ENCODE results near the gene USP19.

DNA sequence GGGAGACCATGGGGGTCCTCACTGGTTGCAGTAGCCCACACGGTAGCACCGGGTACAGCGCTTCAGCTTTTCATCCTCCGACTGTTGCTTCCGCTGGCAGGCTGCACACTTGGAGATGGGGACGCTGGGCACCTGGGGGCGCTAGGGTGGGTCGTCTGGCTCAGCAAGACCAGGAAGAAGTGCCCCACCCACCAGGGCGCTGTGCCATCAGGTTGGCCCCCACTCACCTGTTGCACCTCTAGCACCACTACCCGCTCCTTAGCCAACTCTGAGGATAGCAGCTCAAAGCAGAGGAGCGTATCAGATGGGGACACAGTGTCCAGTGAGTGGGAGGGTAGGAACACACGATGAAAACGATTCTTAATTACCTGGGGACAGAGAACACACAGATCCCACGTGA, 8.4 kb downstream of the USP19 start:
- TF ChIP-seq, protein P1, sequence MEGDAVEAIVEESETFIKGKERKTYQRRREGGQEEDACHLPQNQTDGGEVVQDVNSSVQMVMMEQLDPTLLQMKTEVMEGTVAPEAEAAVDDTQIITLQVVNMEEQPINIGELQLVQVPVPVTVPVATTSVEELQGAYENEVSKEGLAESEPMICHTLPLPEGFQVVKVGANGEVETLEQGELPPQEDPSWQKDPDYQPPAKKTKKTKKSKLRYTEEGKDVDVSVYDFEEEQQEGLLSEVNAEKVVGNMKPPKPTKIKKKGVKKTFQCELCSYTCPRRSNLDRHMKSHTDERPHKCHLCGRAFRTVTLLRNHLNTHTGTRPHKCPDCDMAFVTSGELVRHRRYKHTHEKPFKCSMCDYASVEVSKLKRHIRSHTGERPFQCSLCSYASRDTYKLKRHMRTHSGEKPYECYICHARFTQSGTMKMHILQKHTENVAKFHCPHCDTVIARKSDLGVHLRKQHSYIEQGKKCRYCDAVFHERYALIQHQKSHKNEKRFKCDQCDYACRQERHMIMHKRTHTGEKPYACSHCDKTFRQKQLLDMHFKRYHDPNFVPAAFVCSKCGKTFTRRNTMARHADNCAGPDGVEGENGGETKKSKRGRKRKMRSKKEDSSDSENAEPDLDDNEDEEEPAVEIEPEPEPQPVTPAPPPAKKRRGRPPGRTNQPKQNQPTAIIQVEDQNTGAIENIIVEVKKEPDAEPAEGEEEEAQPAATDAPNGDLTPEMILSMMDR (IDR thresholded peaks at IDR 0.05) = no peak
- TF ChIP-seq POLR2A (IDR thresholded peaks at IDR 0.05) = no peak
